Gastroesophageal sphincter (tissue), 4 donors: Measurements from ENCODE around the gene CHTOP. TPM values are rescaled to one million over a fixed set of nuclear protein-coding genes. Genes with fewer than 3 reads are reported as not detected.

Experiments used
- ATAC-seq: fragments of 150-250 bp; one replicate; pipeline ENCODE4 v1.9.1; 2016; ENCODE audit warnings: mild to moderate bottlenecking, moderate library complexity
- H3K27ac ChIP-seq, 4 donors: fragments of 200-600 bp; sonication (generic) in 3 of 4; 1 replicate in 3 of 4; 2 replicates in 1 of 4; pipeline ENCODE4 v1.5.1; 2016 to 2019
- H3K27me3 ChIP-seq: fragments of 200-600 bp; sonication (generic); one replicate; pipeline ENCODE4 v1.5.1; 2019
- H3K36me3 ChIP-seq, 2 donors: fragments of 200-600 bp; sonication (generic); one replicate each; pipeline ENCODE4 v1.5.1; 2019; ENCODE audit warnings: control low read depth in 1 of 2
- H3K4me1 ChIP-seq, 3 donors: fragments of 200-600 bp; sonication (generic); 1 replicate in 2 of 3; 2 replicates in 1 of 3; pipeline ENCODE4 v1.5.1; 2016 to 2019; ENCODE audit warnings: control low read depth in 2 of 3
- H3K4me3 ChIP-seq, 2 donors: fragments of 200-600 bp; sonication (generic); one replicate each; pipeline ENCODE4 v1.5.1; 2019; ENCODE audit warnings: mild to moderate bottlenecking in 1 of 2, moderate library complexity in 1 of 2
- H3K9me3 ChIP-seq, 3 donors: fragments of 200-600 bp; sonication (generic); one replicate each; pipeline ENCODE4 v1.5.1; 2017 to 2019; ENCODE audit warnings: control low read depth in 2 of 3
- CTCF ChIP-seq, 4 experiments: fragments of 200-600 bp in 2 of 4; fragments of 450-650 bp in 2 of 4; sonication (generic) in 1 of 4; IDR thresholded peaks; one replicate each; pipeline ENCODE4 v1.5.1; 2017 to 2019; ENCODE audit warnings: antibody characterized with exemption in 4 of 4, mild to moderate bottlenecking in 2 of 4, moderate library complexity in 2 of 4
- EP300 ChIP-seq: sonication (generic); formaldehyde crosslinking; IDR thresholded peaks from one replicate; pipeline ENCODE4 v1.6.1; 2017; ENCODE audit warnings: antibody characterized with exemption, mild to moderate bottlenecking
- POLR2A ChIP-seq, 2 donors: fragments of 450-650 bp; IDR thresholded peaks; one replicate each; pipeline ENCODE4 v1.6.1; 2017; ENCODE audit warnings: antibody characterized with exemption in 2 of 2, mild to moderate bottlenecking in 2 of 2, moderate library complexity in 1 of 2
- POLR2AphosphoS5 ChIP-seq: sonication (generic); formaldehyde crosslinking; IDR thresholded peaks from one replicate; pipeline ENCODE4 v1.6.1; 2017; ENCODE audit warnings: antibody characterized with exemption
- WGBS, 2 donors: methylation state at CpG; one replicate each; pipeline ENCODE4 v1.1.5; 2018; ENCODE audit warnings: low coverage in 1 of 2; 5-methylcytosine and 5-hydroxymethylcytosine counted together
- total RNA-seq, 4 donors: library from RNA; depleted of rRNA; stranded (reverse); fragments of >200 nt; gene quantifications; one replicate each; pipeline ENCODE4 v1.1.0, GENCODE V29; 2016

CHTOP gene
- total RNA-seq, 4 donors from 2014 or later: 33.7 to 57.0 (median 42.2) TPM

DNA sequence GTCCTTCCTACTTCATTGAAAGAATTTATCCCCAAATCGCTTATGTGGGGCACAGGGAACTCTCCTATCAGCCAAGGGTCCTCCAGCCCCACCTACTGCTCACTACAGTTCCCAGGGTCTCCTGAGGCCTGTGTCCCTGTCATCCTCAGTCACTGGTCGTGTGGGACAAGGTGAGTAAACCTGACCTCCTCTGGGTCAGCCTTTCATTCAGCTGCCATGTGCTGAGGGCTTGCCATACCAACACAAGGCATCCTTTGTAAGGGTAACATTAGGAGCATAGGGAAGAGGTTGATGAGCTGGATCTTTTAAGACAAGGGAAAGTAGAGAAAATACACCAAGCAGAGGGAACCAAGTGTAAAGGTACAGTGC is 13.5 kb downstream of the CHTOP start:
- Histone ChIP-seq H3K4me1 (peaks cover 0 to 31% (median 8%) of the 10 kb centered on the region in 3 donors), H3K27me3 (no peaks in the 10 kb centered on the region), H3K9me3 (no peaks in the 10 kb centered on the region), H3K36me3 (peaks cover 0 to 49% of the 10 kb centered on the region in 2 donors), H3K4me3 (no peak overlapping the region), H3K27ac (peak overlapping the region in 2 of 4 donors; percentile 25 to 55)
- 51 to 57% methylated on average over 1 to 2 of the region's 2 CpGs for WGBS, 2 donors
- no peak for ATAC-seq
- no peak for TF ChIP-seq POLR2A (IDR thresholded peaks at IDR 0.05)
- TF ChIP-seq EP300: no peak
- no peak for TF ChIP-seq CTCF (IDR thresholded peaks at IDR 0.05)
- TF ChIP-seq POLR2AphosphoS5: no peak

DNA sequence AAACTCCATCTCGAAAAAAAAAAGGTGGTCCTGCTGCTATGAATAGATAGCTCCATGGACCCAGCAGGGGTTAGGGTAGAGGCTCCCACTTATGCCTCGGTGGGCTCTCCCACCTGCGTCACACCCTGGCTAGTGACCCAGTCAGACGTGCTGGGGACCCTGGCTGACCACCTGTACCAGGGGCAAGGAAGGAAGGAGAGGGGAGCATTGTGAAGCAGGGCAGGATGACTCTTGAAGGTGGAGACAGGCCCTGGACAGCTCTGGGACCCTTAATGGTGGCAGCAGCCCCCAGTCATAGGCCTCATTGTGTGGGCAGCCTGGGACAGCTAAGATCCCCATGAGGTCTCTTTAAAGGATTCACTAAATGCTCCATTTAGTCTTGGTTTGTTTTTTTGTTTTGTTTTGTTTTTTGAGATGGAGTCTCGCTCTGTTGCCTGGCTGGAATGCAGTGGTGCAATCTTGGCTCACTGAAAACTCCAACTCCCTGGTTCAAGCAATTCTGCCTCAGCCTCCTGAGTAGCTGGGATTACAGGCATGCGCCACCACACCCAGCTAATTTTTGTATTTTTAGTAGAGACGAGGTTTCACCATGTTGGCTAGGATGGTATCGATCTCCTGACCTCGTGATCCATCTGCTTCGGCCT is 14.3 kb downstream of the CHTOP start:
- Histone ChIP-seq H3K27me3 (no peaks in the 10 kb centered on the region), H3K4me1 (peaks cover 0 to 25% (median 8%) of the 10 kb centered on the region in 3 donors), H3K4me3 (no peak overlapping the region), H3K27ac (peak overlapping the region in 2 of 4 donors; percentile 35 to 55), H3K9me3 (no peaks in the 10 kb centered on the region), H3K36me3 (peaks cover 0 to 41% of the 10 kb centered on the region in 2 donors)
- TF ChIP-seq CTCF (IDR thresholded peaks at IDR 0.05): no peak
- TF ChIP-seq POLR2AphosphoS5: no peak
- TF ChIP-seq EP300: no peak
- TF ChIP-seq POLR2A (IDR thresholded peaks at IDR 0.05): no peak
- ATAC-seq: no peak
- 68 to 84% methylated on average over 5 to 6 of the region's 10 CpGs for WGBS, 2 donors

GRCh38 chr1:153649137-153649862 is 15.4 kb downstream of the CHTOP start:
- Histone ChIP-seq H3K4me3 (no peak overlapping the region), H3K27ac (no peak overlapping the region), H3K9me3 (no peaks in the 10 kb centered on the region), H3K27me3 (no peaks in the 10 kb centered on the region), H3K4me1 (peaks cover 0 to 13% (median 0%) of the 10 kb centered on the region in 3 donors), H3K36me3 (peaks cover 0 to 29% of the 10 kb centered on the region in 2 donors)
- WGBS, 2 donors: 41% methylated on average over 3 of the region's 3 CpGs; no CpG with 5 or more reads in 1 of the 2 donors
- TF ChIP-seq EP300 (no peak), CTCF (IDR thresholded peaks at IDR 0.05) (no peak), POLR2A (IDR thresholded peaks at IDR 0.05) (no peak), POLR2AphosphoS5 (no peak)
- no peak for ATAC-seq

DNA sequence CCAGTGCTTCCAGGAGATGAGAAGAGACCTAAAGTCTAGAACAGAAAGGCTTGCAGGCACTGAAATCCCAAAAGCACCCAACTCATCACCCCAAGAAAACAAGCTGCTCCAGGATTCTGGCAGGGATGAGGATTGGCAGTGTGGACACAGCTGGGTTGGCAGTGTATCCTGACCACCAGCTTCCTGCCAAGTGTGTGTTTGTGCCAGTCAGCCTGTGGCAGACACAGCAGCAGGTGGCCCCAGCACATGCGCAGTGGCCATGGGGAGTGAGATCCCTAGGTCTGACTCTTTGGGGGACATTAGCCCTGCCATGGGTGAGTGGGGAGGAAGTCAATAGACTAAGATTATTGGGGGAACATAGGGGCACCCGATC is 16.0 kb downstream of the CHTOP start:
- Histone ChIP-seq H3K4me3 (no peak overlapping the region), H3K27ac (no peak overlapping the region), H3K9me3 (no peaks in the 10 kb centered on the region), H3K36me3 (peaks cover 0 to 24% of the 10 kb centered on the region in 2 donors), H3K27me3 (no peaks in the 10 kb centered on the region), H3K4me1 (peaks cover 0 to 7% (median 0%) of the 10 kb centered on the region in 3 donors)
- 60 to 86% methylated on average over 1 to 2 of the region's 2 CpGs for WGBS, 2 donors
- TF ChIP-seq POLR2A (IDR thresholded peaks at IDR 0.05) (no peak), CTCF (IDR thresholded peaks at IDR 0.05) (no peak), EP300 (no peak), POLR2AphosphoS5 (no peak)
- no peak for ATAC-seq
